HUES64 (cell line): ENCODE data around the gene EHD4.

Experiments used
- H3K27ac ChIP-seq: 2 replicates; pipeline ENCODE4 v1.7.0; 2013; ENCODE audit warnings: low read depth, low read length, inconsistent platforms
- H3K27me3 ChIP-seq: 2 replicates; pipeline ENCODE4 v1.6.1; 2013; ENCODE audit warnings: mild to moderate bottlenecking, low read length; ENCODE audit not compliant: insufficient read depth
- H3K36me3 ChIP-seq: 2 replicates; pipeline ENCODE4 v1.6.1; 2013; ENCODE audit warnings: mild to moderate bottlenecking, low read length; ENCODE audit not compliant: insufficient read depth
- H3K4me1 ChIP-seq: 2 replicates; pipeline ENCODE4 v1.6.1; 2013; ENCODE audit warnings: mild to moderate bottlenecking, low read length, moderate library complexity; ENCODE audit not compliant: insufficient read depth
- H3K4me3 ChIP-seq: 2 replicates; pipeline ENCODE4 v1.5.1; 2013; ENCODE audit warnings: mild to moderate bottlenecking, low read length, moderate library complexity
- H3K9ac ChIP-seq: 2 replicates; pipeline ENCODE4 v1.6.1; 2013; ENCODE audit warnings: mild to moderate bottlenecking, low read depth, low read length
- H3K9me3 ChIP-seq: 2 replicates; pipeline ENCODE4 v1.6.1; 2013; ENCODE audit warnings: low read depth, low read length; ENCODE audit not compliant: insufficient read depth
- WGBS: fragments of 150-250, 120-280 bp; methylation state at CpG from one replicate; pipeline ENCODE4 v1.1.7; 2013; ENCODE audit warnings: missing lambda C conversion rate; 5-methylcytosine and 5-hydroxymethylcytosine counted together

EHD4 gene

DNA sequence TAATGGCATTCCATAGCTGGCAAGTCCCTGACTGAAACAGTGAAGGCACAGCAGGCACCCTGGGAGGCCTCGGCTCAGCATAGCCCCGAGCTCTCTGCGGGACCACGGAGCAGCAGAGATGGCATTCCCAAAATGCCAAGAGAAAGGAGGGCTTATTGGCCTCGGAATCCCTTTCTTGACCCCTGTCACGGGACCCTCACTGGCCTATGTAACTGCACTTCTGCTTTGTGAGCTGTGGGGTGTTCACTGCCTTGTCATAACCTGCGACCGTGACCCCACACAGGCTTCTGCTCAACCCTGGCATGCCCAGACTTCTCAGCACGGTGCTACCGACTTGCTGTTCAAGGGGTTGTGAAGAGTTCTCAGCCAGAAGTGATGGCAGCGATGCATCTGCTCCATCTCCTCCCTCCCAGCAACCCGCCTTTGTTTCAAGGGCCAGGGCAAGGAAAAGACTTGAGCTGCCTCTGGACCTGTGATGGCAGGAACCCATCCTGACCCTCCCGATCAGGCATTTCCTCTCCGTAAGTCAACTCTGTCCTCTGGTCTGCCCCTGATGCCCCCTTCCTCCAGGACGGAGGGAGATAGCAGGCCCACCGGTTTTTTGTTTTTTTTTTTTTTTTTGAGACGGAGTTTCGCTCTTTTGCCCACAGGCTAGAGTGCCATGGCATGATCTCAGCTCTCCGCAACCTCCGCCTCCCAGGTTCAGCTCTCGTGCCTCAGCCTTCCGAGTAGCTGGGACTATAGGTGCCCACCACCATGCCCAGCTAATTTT, 30.5 kb downstream of the EHD4 start:
- Histone ChIP-seq H3K27me3 (no peaks in the 10 kb centered on the region), H3K4me1 (peaks cover 14% of the 10 kb centered on the region; the same call in 1 of the 2 replicates), H3K36me3 (peaks cover 21% of the 10 kb centered on the region), H3K4me3 (no peak overlapping the region), H3K9me3 (no peaks in the 10 kb centered on the region), H3K9ac (no peak overlapping the region), H3K27ac (peak overlapping the region; percentile 54)
- 81% methylated on average over 22 of the region's 22 CpGs for WGBS

GRCh38 chr15:41940441-41940857, 31.9 kb downstream of the EHD4 start:
- WGBS, result 97% methylated on average over 13 of the region's 13 CpGs
- Histone ChIP-seq H3K27ac (no peak overlapping the region), H3K4me3 (no peak overlapping the region), H3K27me3 (no peaks in the 10 kb centered on the region), H3K36me3 (peaks cover 21% of the 10 kb centered on the region), H3K9me3 (no peaks in the 10 kb centered on the region), H3K9ac (no peak overlapping the region), H3K4me1 (peaks cover 14% of the 10 kb centered on the region; the same call in 1 of the 2 replicates)

DNA sequence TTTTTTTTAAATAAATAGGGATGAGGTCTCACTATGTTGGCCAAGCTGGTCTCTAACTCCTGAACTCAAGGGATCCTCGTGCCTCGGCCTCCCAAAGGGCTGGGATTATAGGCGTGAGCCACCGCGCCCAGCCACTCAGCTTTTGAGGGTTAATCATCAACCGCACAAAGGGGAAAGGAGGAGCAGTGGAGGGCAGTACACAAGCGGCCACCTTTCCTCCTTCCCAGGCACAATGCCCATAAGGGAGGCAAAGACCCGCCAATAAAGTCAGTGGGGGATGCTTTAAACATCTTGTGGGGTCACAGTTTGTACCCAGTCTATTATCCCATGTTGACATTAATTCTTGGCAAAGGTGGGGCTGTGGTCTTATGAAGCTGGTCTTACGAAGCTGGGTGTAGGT, 32.4 kb downstream of the EHD4 start:
- Histone ChIP-seq H3K27me3 (no peaks in the 10 kb centered on the region), H3K4me1 (peaks cover 18% of the 10 kb centered on the region; the same call in 1 of the 2 replicates), H3K27ac (no peak overlapping the region), H3K36me3 (peaks cover 21% of the 10 kb centered on the region), H3K9ac (no peak overlapping the region), H3K4me3 (no peak overlapping the region), H3K9me3 (no peaks in the 10 kb centered on the region)
- WGBS, result 96% methylated on average over 9 of the region's 9 CpGs

DNA sequence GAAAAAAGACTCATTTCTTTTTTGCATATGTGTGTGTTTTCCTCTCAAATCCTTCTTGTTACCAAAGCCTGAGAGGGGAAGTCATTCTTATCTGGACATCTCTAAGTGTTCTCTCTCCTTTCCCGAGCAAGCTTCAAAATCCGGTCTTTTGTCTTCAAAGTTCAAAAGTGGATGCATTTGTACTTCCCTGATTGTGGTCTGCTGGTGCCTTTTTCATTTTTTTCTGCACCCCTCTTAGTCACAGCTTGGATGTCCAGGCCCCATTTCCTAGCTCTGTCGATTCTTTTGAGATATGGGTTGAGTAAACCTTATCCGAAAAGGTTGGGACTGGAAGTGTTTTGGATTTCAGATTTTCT, 34.8 kb downstream of the EHD4 start:
- Histone ChIP-seq H3K36me3 (peaks cover 20% of the 10 kb centered on the region), H3K9me3 (no peaks in the 10 kb centered on the region), H3K4me3 (no peak overlapping the region), H3K9ac (no peak overlapping the region), H3K4me1 (peaks cover 32% of the 10 kb centered on the region), H3K27ac (no peak overlapping the region), H3K27me3 (no peaks in the 10 kb centered on the region)
- 95% methylated on average over 3 of the region's 4 CpGs for WGBS

- no peaks in the 10 kb centered on the region for H3K9me3 ChIP-seq
- H3K4me3 ChIP-seq, result no peak overlapping the region
- no peaks in the 10 kb centered on the region for H3K27me3 ChIP-seq
- H3K36me3 ChIP-seq, result peaks cover 17% of the 10 kb centered on the region
- WGBS, result 92% methylated on average over 19 of the region's 19 CpGs
- no peak overlapping the region for H3K27ac ChIP-seq
- H3K9ac ChIP-seq, result no peak overlapping the region
- peaks cover 32% of the 10 kb centered on the region for H3K4me1 ChIP-seq
Measured at GRCh38 chr15:41936649-41937567, 35.4 kb downstream of the EHD4 start.

- Histone ChIP-seq H3K9ac (no peak overlapping the region), H3K4me1 (peaks cover 29% of the 10 kb centered on the region), H3K36me3 (peaks cover 10% of the 10 kb centered on the region), H3K27me3 (no peaks in the 10 kb centered on the region), H3K9me3 (no peaks in the 10 kb centered on the region), H3K4me3 (no peak overlapping the region), H3K27ac (no peak overlapping the region)
- 98% methylated on average over 2 of the region's 3 CpGs for WGBS
Measured at GRCh38 chr15:41936155-41936554, 36.2 kb downstream of the EHD4 start.

GRCh38 chr15:41935566-41936020, 36.8 kb downstream of the EHD4 start:
- Histone ChIP-seq H3K4me3 (no peak overlapping the region), H3K4me1 (peaks cover 29% of the 10 kb centered on the region), H3K27me3 (no peaks in the 10 kb centered on the region), H3K9me3 (no peaks in the 10 kb centered on the region), H3K36me3 (peaks cover 7% of the 10 kb centered on the region), H3K27ac (no peak overlapping the region), H3K9ac (no peak overlapping the region)
- WGBS, result 79% methylated on average over 5 of the region's 5 CpGs

- no peak overlapping the region for H3K9ac ChIP-seq
Measured at GRCh38 chr15:41934843-41935242, 37.5 kb downstream of the EHD4 start.

GRCh38 chr15:41933771-41934170, 38.6 kb downstream of the EHD4 start:
- WGBS, result 74% methylated on average over 10 of the region's 10 CpGs
- H3K4me1 ChIP-seq, result peaks cover 32% of the 10 kb centered on the region
- no peaks in the 10 kb centered on the region for H3K27me3 ChIP-seq
- H3K9ac ChIP-seq, result no peak overlapping the region
- no peak overlapping the region for H3K27ac ChIP-seq
- H3K9me3 ChIP-seq, result no peaks in the 10 kb centered on the region
- H3K4me3 ChIP-seq, result no peak overlapping the region
- H3K36me3 ChIP-seq, result no peaks in the 10 kb centered on the region

More at GRCh38 chr15:41934843-41935242, 37.5 kb downstream of the EHD4 start:
- no peaks in the 10 kb centered on the region for H3K9me3 ChIP-seq
- H3K4me1 ChIP-seq, result peaks cover 29% of the 10 kb centered on the region
- no peak overlapping the region for H3K27ac ChIP-seq
- 64% methylated on average over 4 of the region's 4 CpGs for WGBS
- H3K4me3 ChIP-seq, result no peak overlapping the region
- H3K27me3 ChIP-seq, result no peaks in the 10 kb centered on the region
- H3K36me3 ChIP-seq, result 0 out of 2 replicates have a peak, but pooled peaks cover under 1% of the 10 kb centered on the region

GRCh38 chr15:41933326-41933725, 39.0 kb downstream of the EHD4 start:
- 89% methylated on average over 7 of the region's 7 CpGs for WGBS
- Histone ChIP-seq H3K27me3 (no peaks in the 10 kb centered on the region), H3K9ac (peak overlapping the region; percentile 16; the same call in 1 of the 2 replicates), H3K27ac (no peak overlapping the region), H3K36me3 (no peaks in the 10 kb centered on the region), H3K9me3 (no peaks in the 10 kb centered on the region), H3K4me1 (peaks cover 33% of the 10 kb centered on the region), H3K4me3 (no peak overlapping the region)
